Astrocyte (in vitro differentiated cells and primary cell): ENCODE measurements around the gene IGF1R. TPM values are rescaled to one million over a fixed set of nuclear protein-coding genes. Genes with fewer than 3 reads are reported as not detected.

ENCODE experiments used
- DNase-seq: peaks from one replicate; pipeline ENCODE4 v3.0.0-alpha.2; 2010; ENCODE audit warnings: low read depth
- FAIRE-seq: peaks from 2 replicates; lab custom pipeline; 2011; peaks lifted over from hg19 to GRCh38; lab: Jason Lieb, UNC
- H2AFZ ChIP-seq: 2 replicates; pipeline ENCODE4 v1.6.0; 2012; ENCODE audit warnings: low read depth, low read length, inconsistent platforms
- H3K27ac ChIP-seq: 2 replicates; pipeline ENCODE4 v1.5.1; 2011; ENCODE audit warnings: low read depth, low read length, inconsistent platforms
- H3K27me3 ChIP-seq: 2 replicates; pipeline ENCODE4 v1.6.0; 2011; ENCODE audit warnings: low read length, inconsistent platforms; ENCODE audit not compliant: insufficient read depth
- H3K36me3 ChIP-seq: 2 replicates; pipeline ENCODE4 v1.5.1; 2011; ENCODE audit warnings: low read length, inconsistent platforms; ENCODE audit not compliant: insufficient read depth
- H3K4me1 ChIP-seq: 2 replicates; pipeline ENCODE4 v1.5.1; 2011; ENCODE audit warnings: low read length, inconsistent platforms; ENCODE audit not compliant: insufficient read depth
- H3K4me2 ChIP-seq: 2 replicates; pipeline ENCODE4 v1.6.0; 2012; ENCODE audit warnings: low read length, inconsistent platforms
- H3K4me3 ChIP-seq: 2 replicates; pipeline ENCODE4 v1.5.1; 2011; ENCODE audit warnings: low read depth, mild to moderate bottlenecking, low read length, inconsistent platforms; ENCODE audit not compliant: insufficient read depth
- H3K79me2 ChIP-seq: 2 replicates; pipeline ENCODE4 v1.6.0; 2012; ENCODE audit warnings: mild to moderate bottlenecking, low read length, inconsistent platforms; ENCODE audit not compliant: insufficient read depth
- H3K9ac ChIP-seq: 2 replicates; pipeline ENCODE4 v1.6.0; 2012; ENCODE audit warnings: mild to moderate bottlenecking, low read length, inconsistent platforms
- H3K9me3 ChIP-seq: 2 replicates; pipeline ENCODE4 v1.5.1; 2012; ENCODE audit warnings: low read depth, mild to moderate bottlenecking, low read length, inconsistent platforms; ENCODE audit not compliant: insufficient read depth
- H4K20me1 ChIP-seq: 2 replicates; pipeline ENCODE4 v1.6.0; 2012; ENCODE audit warnings: low read length, inconsistent platforms; ENCODE audit not compliant: insufficient read depth
- H3K27ac Mint-ChIP-seq: one replicate; pipeline ENCODE4 v1.8.0; 2021; ENCODE audit warnings: mild to moderate bottlenecking, mixed read lengths; ENCODE audit not compliant: unreplicated experiment
- H3K27me3 Mint-ChIP-seq: one replicate; pipeline ENCODE4 v1.8.0; 2021; ENCODE audit warnings: low read depth, mixed read lengths; ENCODE audit not compliant: unreplicated experiment
- H3K36me3 Mint-ChIP-seq: one replicate; pipeline ENCODE4 v1.8.0; 2021; ENCODE audit warnings: low read depth, mixed read lengths; ENCODE audit not compliant: unreplicated experiment
- H3K4me1 Mint-ChIP-seq: one replicate; pipeline ENCODE4 v1.8.0; 2021; ENCODE audit warnings: low read depth, mixed read lengths; ENCODE audit not compliant: unreplicated experiment
- H3K4me3 Mint-ChIP-seq: one replicate; pipeline ENCODE4 v1.8.0; 2021; ENCODE audit warnings: mild to moderate bottlenecking, moderate library complexity, mixed read lengths; ENCODE audit not compliant: unreplicated experiment
- H3K9me3 Mint-ChIP-seq: one replicate; pipeline ENCODE4 v1.8.0; 2021; ENCODE audit warnings: mild to moderate bottlenecking, mixed read lengths; ENCODE audit not compliant: unreplicated experiment
- EZH2 ChIP-seq: IDR thresholded peaks from 2 replicates; pipeline ENCODE4 v1.6.1; 2012; ENCODE audit warnings: mild to moderate bottlenecking, low read length, inconsistent platforms; ENCODE audit not compliant: insufficient read depth
- total RNA-seq: library from RNA; stranded (reverse); gene quantifications from 2 replicates; pipeline ENCODE4 v1.2.1, GENCODE V29; 2021
- TF ChIP-seq, protein P1 (sequence below): IDR thresholded peaks from 2 replicates; pipeline ENCODE4 v1.5.1; 2011; ENCODE audit warnings: low read depth, mild to moderate bottlenecking, inconsistent platforms, low read length, moderate library complexity; ENCODE audit not compliant: insufficient read depth

Gene IGF1R
- total RNA-seq, 1 donor from 2014 or later, result 270 TPM

DNA sequence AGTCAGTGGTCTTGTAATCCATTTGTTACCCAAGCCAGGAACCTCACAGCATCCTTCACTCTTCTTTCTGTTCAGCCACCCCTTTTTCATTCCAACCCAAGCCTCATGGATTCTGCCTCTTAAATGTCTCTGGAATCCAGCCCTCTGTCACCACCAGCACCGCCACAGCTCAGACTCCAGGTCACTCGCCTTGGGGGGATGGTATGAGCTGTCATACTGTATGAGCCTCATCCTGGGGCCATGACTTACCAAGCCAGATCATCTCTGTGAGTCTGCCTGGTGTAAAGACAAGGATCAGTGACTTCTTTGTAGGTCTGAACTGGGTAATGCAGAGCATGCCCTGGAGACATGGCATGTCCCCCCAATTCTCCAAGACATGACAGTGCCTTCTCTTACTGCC is 279.7 kb downstream of the IGF1R start:
- H3K27me3 ChIP-seq, result no peaks in the 10 kb centered on the region
- no peaks in the 10 kb centered on the region for H3K27me3 Mint-ChIP-seq
- H4K20me1 ChIP-seq, result peaks cover 10% of the 10 kb centered on the region
- H3K36me3 ChIP-seq, result peaks cover 52% of the 10 kb centered on the region
- DNase-seq, result no peak
- H3K4me2 ChIP-seq, result no peak overlapping the region
- H3K9ac ChIP-seq, result no peak overlapping the region
- no peaks in the 10 kb centered on the region for H3K9me3 Mint-ChIP-seq
- no peak for FAIRE-seq
- peak overlapping the region; percentile 2 for H3K27ac Mint-ChIP-seq
- H3K27ac ChIP-seq, result no peak overlapping the region
- H3K4me1 Mint-ChIP-seq, result peaks cover 9% of the 10 kb centered on the region
- H3K4me3 Mint-ChIP-seq, result no peak overlapping the region
- H3K4me1 ChIP-seq, result no peaks in the 10 kb centered on the region
- TF ChIP-seq EZH2, result no peak
- TF ChIP-seq, protein P1, sequence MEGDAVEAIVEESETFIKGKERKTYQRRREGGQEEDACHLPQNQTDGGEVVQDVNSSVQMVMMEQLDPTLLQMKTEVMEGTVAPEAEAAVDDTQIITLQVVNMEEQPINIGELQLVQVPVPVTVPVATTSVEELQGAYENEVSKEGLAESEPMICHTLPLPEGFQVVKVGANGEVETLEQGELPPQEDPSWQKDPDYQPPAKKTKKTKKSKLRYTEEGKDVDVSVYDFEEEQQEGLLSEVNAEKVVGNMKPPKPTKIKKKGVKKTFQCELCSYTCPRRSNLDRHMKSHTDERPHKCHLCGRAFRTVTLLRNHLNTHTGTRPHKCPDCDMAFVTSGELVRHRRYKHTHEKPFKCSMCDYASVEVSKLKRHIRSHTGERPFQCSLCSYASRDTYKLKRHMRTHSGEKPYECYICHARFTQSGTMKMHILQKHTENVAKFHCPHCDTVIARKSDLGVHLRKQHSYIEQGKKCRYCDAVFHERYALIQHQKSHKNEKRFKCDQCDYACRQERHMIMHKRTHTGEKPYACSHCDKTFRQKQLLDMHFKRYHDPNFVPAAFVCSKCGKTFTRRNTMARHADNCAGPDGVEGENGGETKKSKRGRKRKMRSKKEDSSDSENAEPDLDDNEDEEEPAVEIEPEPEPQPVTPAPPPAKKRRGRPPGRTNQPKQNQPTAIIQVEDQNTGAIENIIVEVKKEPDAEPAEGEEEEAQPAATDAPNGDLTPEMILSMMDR, result no peak
- H3K9me3 ChIP-seq, result no peaks in the 10 kb centered on the region
- H3K4me3 ChIP-seq, result no peak overlapping the region
- no peak overlapping the region for H2AFZ ChIP-seq
- H3K79me2 ChIP-seq, result peaks cover 3% of the 10 kb centered on the region
- H3K36me3 Mint-ChIP-seq, result peaks cover 43% of the 10 kb centered on the region

DNA sequence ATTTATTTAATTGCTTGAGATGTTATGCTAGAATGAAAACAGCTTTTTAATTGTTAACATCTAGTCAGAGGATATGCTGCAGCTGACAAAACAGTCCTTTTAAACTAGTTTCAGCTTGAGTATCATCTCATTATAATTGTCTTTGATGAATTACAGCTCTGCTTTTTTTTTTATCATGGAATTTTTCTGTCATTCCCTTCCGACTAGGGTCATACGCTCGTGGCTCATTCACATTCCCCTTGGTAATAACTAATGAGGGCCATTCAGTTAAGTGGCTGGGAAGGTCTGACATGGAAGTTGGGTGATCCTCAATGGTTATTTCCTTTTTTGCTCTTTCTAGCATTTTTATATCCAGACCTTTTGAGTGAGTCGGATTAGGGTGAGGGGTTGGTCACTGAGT is 282.2 kb downstream of the IGF1R start:
- H3K36me3 ChIP-seq, result peaks cover 39% of the 10 kb centered on the region
- no peak overlapping the region for H3K4me3 ChIP-seq
- peaks cover 40% of the 10 kb centered on the region for H3K36me3 Mint-ChIP-seq
- H3K9me3 ChIP-seq, result no peaks in the 10 kb centered on the region
- no peak overlapping the region for H3K4me3 Mint-ChIP-seq
- H3K79me2 ChIP-seq, result peaks cover 3% of the 10 kb centered on the region
- peaks cover 8% of the 10 kb centered on the region for H4K20me1 ChIP-seq
- no peaks in the 10 kb centered on the region for H3K27me3 Mint-ChIP-seq
- no peaks in the 10 kb centered on the region for H3K4me1 ChIP-seq
- H2AFZ ChIP-seq, result no peak overlapping the region
- TF ChIP-seq, protein P1, result no peak
- no peak for TF ChIP-seq EZH2
- FAIRE-seq, result no peak
- no peak for DNase-seq
- no peak overlapping the region for H3K4me2 ChIP-seq
- H3K27ac Mint-ChIP-seq, result no peak overlapping the region
- peaks cover 9% of the 10 kb centered on the region for H3K4me1 Mint-ChIP-seq
- H3K27me3 ChIP-seq, result no peaks in the 10 kb centered on the region
- no peaks in the 10 kb centered on the region for H3K9me3 Mint-ChIP-seq
- H3K27ac ChIP-seq, result no peak overlapping the region
- no peak overlapping the region for H3K9ac ChIP-seq

DNA sequence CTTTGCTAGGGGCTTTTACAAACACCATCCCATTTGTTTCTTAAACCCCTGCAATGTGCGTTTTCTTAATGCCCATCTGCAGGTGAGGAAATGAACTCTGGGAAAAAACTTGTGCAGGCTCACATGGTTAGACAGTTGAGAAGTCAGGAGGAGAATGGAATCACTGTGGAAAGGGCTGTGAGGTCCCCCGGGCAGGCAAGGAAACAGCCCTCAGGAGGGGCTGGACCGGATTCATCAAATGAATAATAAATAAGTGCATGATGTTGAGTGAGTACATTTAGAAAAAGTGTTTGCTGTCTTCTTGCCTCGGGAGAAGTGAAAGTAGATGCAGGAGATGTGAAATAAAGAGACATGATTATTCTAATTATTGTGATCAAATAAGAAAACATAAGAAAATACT is 282.7 kb downstream of the IGF1R start:
- Mint-ChIP-seq H3K4me1 (peaks cover 9% of the 10 kb centered on the region), H3K4me3 (no peak overlapping the region), H3K27me3 (no peaks in the 10 kb centered on the region), H3K27ac (no peak overlapping the region), H3K9me3 (no peaks in the 10 kb centered on the region), H3K36me3 (peaks cover 39% of the 10 kb centered on the region)
- FAIRE-seq (no peak), DNase-seq (no peak)
- Histone ChIP-seq H3K4me2 (no peak overlapping the region), H3K27me3 (no peaks in the 10 kb centered on the region), H3K9ac (no peak overlapping the region), H3K79me2 (peaks cover 3% of the 10 kb centered on the region), H3K4me3 (no peak overlapping the region), H3K36me3 (peaks cover 40% of the 10 kb centered on the region), H4K20me1 (peaks cover 10% of the 10 kb centered on the region), H2AFZ (no peak overlapping the region), H3K27ac (no peak overlapping the region), H3K4me1 (no peaks in the 10 kb centered on the region), H3K9me3 (no peaks in the 10 kb centered on the region)
- TF ChIP-seq, protein P1, result no peak
- TF ChIP-seq EZH2, result no peak
